Right lobe of liver (tissue), 6 donors: ENCODE measurements around the gene RAB8A. TPM values are rescaled to one million over a fixed set of nuclear protein-coding genes. Genes with fewer than 3 reads are reported as not detected.

ENCODE experiments used
- ATAC-seq, 4 donors: fragments of 200-7000 bp; cut with Tn5 transposase; one replicate each; pipeline ENCODE4 v1.9.1; 2020; ENCODE audit warnings: mild to moderate bottlenecking in 4 of 4, moderate library complexity in 4 of 4
- DNase-seq, 3 donors: peaks; one replicate each; pipeline ENCODE4 v3.0.0-alpha.2; 2020
- H3K27ac ChIP-seq, 3 donors: fragments of 200-600 bp; one replicate each; pipeline ENCODE4 v1.8.0; 2022
- H3K27me3 ChIP-seq, 2 donors: fragments of 200-600 bp; one replicate each; pipeline ENCODE4 v1.8.0; 2022
- H3K36me3 ChIP-seq, 4 donors: fragments of 200-600 bp; sonication (generic) in 1 of 4; one replicate each; pipeline versions ENCODE4 v1.5.1 to v1.8.0; 2017 to 2022; ENCODE audit warnings: control low read depth in 1 of 4
- H3K4me1 ChIP-seq, 4 donors: fragments of 200-600 bp; sonication (generic) in 1 of 4; one replicate each; pipeline versions ENCODE4 v1.5.1 to v1.8.0; 2017 to 2022; ENCODE audit warnings: control low read depth in 1 of 4
- H3K4me3 ChIP-seq, 3 donors: fragments of 200-600 bp; one replicate each; pipeline ENCODE4 v1.8.0; 2022
- H3K9me3 ChIP-seq, 4 donors: fragments of 200-600 bp; sonication (generic) in 1 of 4; one replicate each; pipeline versions ENCODE4 v1.5.1 to v1.8.0; 2017 to 2022; ENCODE audit warnings: control low read depth in 1 of 4
- CTCF ChIP-seq, 4 donors: fragments of 200-600 bp in 3 of 4; fragments of 450-650 bp in 1 of 4; IDR thresholded peaks; one replicate each; pipeline versions ENCODE4 v1.5.1 to v1.8.0; 2016 to 2022; ENCODE audit warnings: antibody characterized with exemption in 4 of 4, mild to moderate bottlenecking in 2 of 4
- POLR2A ChIP-seq: fragments of 450-650 bp; IDR thresholded peaks from one replicate; pipeline ENCODE4 v1.6.1; 2017; ENCODE audit warnings: antibody characterized with exemption, mild to moderate bottlenecking
- WGBS: methylation state at CpG from one replicate; pipeline ENCODE4 v1.1.6; 2018; ENCODE audit warnings: low coverage, low lambda C conversion rate; ENCODE audit not compliant: insufficient coverage; ENCODE audit errors: missing lambda C conversion rate; 5-methylcytosine and 5-hydroxymethylcytosine counted together
- intact Hi-C, 2 donors: fragments of 100-400 bp; cut with DNase I; formaldehyde crosslinking; loops; one replicate each; pipeline versions ENCODE4 v1.11.2 to v1.14.1; 2022
- total RNA-seq, 6 experiments: library from RNA; depleted of rRNA in 2 of 6; stranded (reverse); fragments of >200 nt in 2 of 6; fragmentation: NEBNext Ultra II Directional in 3 of 6; extraction: Animal tissue kit (Norgen Biotek cat#: 25700) in 3 of 6; gene quantifications; one replicate each; pipeline versions ENCODE4 v1.1.0 to v1.2.4, GENCODE V29; 2016 to 2023
- donor health status: DM: no; HTN: yes; CAD: no.
- donor health status: DM: no; HTN: no; CAD: no.
- donor health status: DM: no; HTN: no; CAD: no.
- donor health status: DM: no; HTN: yes; CAD: no.
- donor health status: DM: no; HTN: yes; CAD: no.

RAB8A gene
- total RNA-seq, 6 experiments from 2014 or later = 59.5 to 88.4 (median 72.5) TPM

- WGBS = 68% methylated on average over 5 of the region's 14 CpGs
- intact Hi-C loops = no loop called here
- ATAC-seq = no peak
- H3K27ac ChIP-seq = no peak overlapping the region
- H3K4me3 ChIP-seq = no peak overlapping the region
- peaks cover 0 to 11% (median 3%) of the 10 kb centered on the region in 4 donors for H3K4me1 ChIP-seq
- DNase-seq = no peak
- no peak for TF ChIP-seq CTCF (IDR thresholded peaks at IDR 0.05)
- no peak for TF ChIP-seq POLR2A
- no peaks in the 10 kb centered on the region for H3K27me3 ChIP-seq
- H3K36me3 ChIP-seq = no peaks in the 10 kb centered on the region
- no peaks in the 10 kb centered on the region for H3K9me3 ChIP-seq
Observed at GRCh38 chr19:16160943-16161560, 49.4 kb downstream of the RAB8A start.

- H3K4me1 ChIP-seq = peaks cover 0 to 11% (median 3%) of the 10 kb centered on the region in 4 donors
- intact Hi-C loops = no loop called here
- no peak overlapping the region for H3K4me3 ChIP-seq
- no peak for TF ChIP-seq CTCF (IDR thresholded peaks at IDR 0.05)
- TF ChIP-seq POLR2A = no peak
- no peak for DNase-seq
- H3K27me3 ChIP-seq = no peaks in the 10 kb centered on the region
- no peak overlapping the region for H3K27ac ChIP-seq
- H3K36me3 ChIP-seq = no peaks in the 10 kb centered on the region
- WGBS = 83% methylated on average over 3 of the region's 3 CpGs
- no peak for ATAC-seq
- H3K9me3 ChIP-seq = no peaks in the 10 kb centered on the region
Observed at GRCh38 chr19:16161840-16162239, 50.2 kb downstream of the RAB8A start.

GRCh38 chr19:16164222-16164890 is 52.7 kb downstream of the RAB8A start:
- DNase-seq (peak; percentile 49 to 87 (median 81)), ATAC-seq (peak; percentile 95 to 99 (median 97))
- peak overlapping the region in 2 of 3 donors; percentile 60 to 66 for H3K27ac ChIP-seq
- intact Hi-C loops = no loop called here
- 69% methylated on average over 10 of the region's 13 CpGs for WGBS
- TF ChIP-seq POLR2A = no peak
- no peak for TF ChIP-seq CTCF (IDR thresholded peaks at IDR 0.05)
- H3K36me3 ChIP-seq = no peaks in the 10 kb centered on the region
- peaks cover 0 to 11% (median 3%) of the 10 kb centered on the region in 4 donors for H3K4me1 ChIP-seq
- H3K27me3 ChIP-seq = no peaks in the 10 kb centered on the region
- H3K9me3 ChIP-seq = no peaks in the 10 kb centered on the region
- H3K4me3 ChIP-seq = no peak overlapping the region

- DNase-seq (no peak), ATAC-seq (no peak)
- WGBS = 84% methylated on average over 1 of the region's 1 CpG
- Histone ChIP-seq H3K36me3 (no peaks in the 10 kb centered on the region), H3K27ac (no peak overlapping the region), H3K4me3 (no peak overlapping the region), H3K4me1 (peaks cover 0 to 11% (median 3%) of the 10 kb centered on the region in 4 donors), H3K27me3 (no peaks in the 10 kb centered on the region), H3K9me3 (no peaks in the 10 kb centered on the region)
- TF ChIP-seq CTCF (IDR thresholded peaks at IDR 0.05) (no peak), POLR2A (no peak)
- intact Hi-C loops = no loop called here
Observed at GRCh38 chr19:16166417-16166816, 54.7 kb downstream of the RAB8A start.
